SK-N-MC (cell line): Measurements from ENCODE around the gene SEMA3D.

Experiments
- DNase-seq: peaks from one replicate; pipeline ENCODE4 v3.0.0-alpha.2; 2011; ENCODE audit warnings: low read depth, low spot score
- H3K27ac ChIP-seq: fragments of 200-600 bp; sonication (generic); 2 replicates; pipeline ENCODE4 v1.5.1; 2016; ENCODE audit warnings: mixed run types
- H3K36me3 ChIP-seq: fragments of 200-600 bp; sonication (generic); 2 replicates; pipeline ENCODE4 v1.6.1; 2017; ENCODE audit warnings: antibody characterized with exemption, low read length, mixed read lengths; ENCODE audit not compliant: insufficient read depth
- H3K4me3 ChIP-seq: fragments of 200-600 bp; sonication (generic); 2 replicates; pipeline ENCODE4 v1.5.1; 2016
- H3K9ac ChIP-seq: fragments of 200-600 bp; sonication (generic); 2 replicates; pipeline ENCODE4 v1.8.0; 2017; ENCODE audit warnings: mixed run types, mixed read lengths; ENCODE audit not compliant: insufficient read length
- H3K9me3 ChIP-seq: fragments of 200-600 bp; sonication (generic); 2 replicates; pipeline ENCODE4 v1.6.1; 2017; ENCODE audit warnings: low read depth, mild to moderate bottlenecking, antibody characterized with exemption, low read length, moderate library complexity, mixed read lengths
- EZH2 ChIP-seq: fragments of 200-600 bp; sonication (generic); IDR thresholded peaks from one replicate; pipeline ENCODE4 v1.6.1; 2017; ENCODE audit warnings: antibody characterized with exemption
- FOXP2 ChIP-seq: optimal IDR thresholded peaks from 2 replicates; pipeline ENCODE3; 2011; ENCODE audit warnings: mild to moderate bottlenecking, moderate library complexity; ENCODE audit not compliant: insufficient read depth; ENCODE audit errors: extremely low read length, control extremely low read depth
- POLR2AphosphoS5 ChIP-seq: IDR thresholded peaks from 2 replicates; pipeline ENCODE4 v1.6.1; 2012; ENCODE audit warnings: mild to moderate bottlenecking, low read depth, low read length, borderline replicate concordance

SEMA3D gene

DNA sequence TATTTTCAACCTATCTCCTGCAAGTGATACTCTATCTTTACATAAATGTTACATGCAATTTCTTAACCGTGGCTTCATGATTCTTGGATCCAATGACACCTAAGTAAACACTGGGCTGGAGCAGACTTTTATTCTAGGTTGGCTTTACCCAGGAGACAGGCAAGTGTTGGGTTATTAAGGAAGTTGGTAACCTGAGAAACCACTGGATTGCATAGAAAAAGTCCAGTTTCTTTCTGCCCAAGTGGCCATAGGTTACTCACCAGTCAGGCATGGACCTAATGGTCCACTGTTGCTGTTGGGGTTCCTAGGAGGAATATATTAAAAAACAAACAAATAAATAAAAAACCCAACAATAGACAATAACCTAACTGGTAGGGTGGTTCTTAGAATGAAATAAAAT is 112.8 kb downstream of the SEMA3D start:
- Histone ChIP-seq H3K9ac (no peak overlapping the region), H3K36me3 (no peaks in the 10 kb centered on the region), H3K9me3 (no peaks in the 10 kb centered on the region), H3K27ac (no peak overlapping the region), H3K4me3 (no peak overlapping the region)
- no peak for DNase-seq
- TF ChIP-seq EZH2: no peak
- TF ChIP-seq FOXP2: no peak
- no peak for TF ChIP-seq POLR2AphosphoS5

GRCh38 chr7:85070967-85071628 is 115.8 kb downstream of the SEMA3D start:
- Histone ChIP-seq H3K4me3 (no peak overlapping the region), H3K9me3 (no peaks in the 10 kb centered on the region), H3K9ac (no peak overlapping the region), H3K27ac (no peak overlapping the region), H3K36me3 (no peaks in the 10 kb centered on the region)
- no peak for DNase-seq
- TF ChIP-seq EZH2: no peak
- TF ChIP-seq POLR2AphosphoS5: no peak
- no peak for TF ChIP-seq FOXP2

DNA sequence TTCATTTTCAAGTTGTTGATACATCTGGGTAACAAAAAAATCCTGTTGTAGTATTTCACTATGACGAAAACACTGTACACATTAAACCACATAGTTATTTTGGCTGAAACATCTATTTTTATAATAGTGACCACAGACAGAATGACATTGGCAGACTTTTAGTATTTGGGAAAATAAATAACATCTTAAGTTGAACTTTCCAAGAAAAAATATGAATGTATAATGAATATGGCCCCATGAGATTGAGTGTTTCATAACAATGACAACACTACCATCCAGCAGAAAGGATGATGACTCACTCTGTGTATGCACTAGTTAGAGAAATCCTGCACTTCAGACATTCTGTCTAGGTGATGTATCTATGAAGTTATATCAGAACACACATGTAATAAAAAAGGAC is 118.1 kb downstream of the SEMA3D start:
- no peak overlapping the region for H3K27ac ChIP-seq
- H3K4me3 ChIP-seq: no peak overlapping the region
- no peak overlapping the region for H3K9ac ChIP-seq
- DNase-seq: no peak
- H3K9me3 ChIP-seq: no peaks in the 10 kb centered on the region
- TF ChIP-seq FOXP2: no peak
- TF ChIP-seq POLR2AphosphoS5: no peak
- TF ChIP-seq EZH2: no peak
- no peaks in the 10 kb centered on the region for H3K36me3 ChIP-seq

DNA sequence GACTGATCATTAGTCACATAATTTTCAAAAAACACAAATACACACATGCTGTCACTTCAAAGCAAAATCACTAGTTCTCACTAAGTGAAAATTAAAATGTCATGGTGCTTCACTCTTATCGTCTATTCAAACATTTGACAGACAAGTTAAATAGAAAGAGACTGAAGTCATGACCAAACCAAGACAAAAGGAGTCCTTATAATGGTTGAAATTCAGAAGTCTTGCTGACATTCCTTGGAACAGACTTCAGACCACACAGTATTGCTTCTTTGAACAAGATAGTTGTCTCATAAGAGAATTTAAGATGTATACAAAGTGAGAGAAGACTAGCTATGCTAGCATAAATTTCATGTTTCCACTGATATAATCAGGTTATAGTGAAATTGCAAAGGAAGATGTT is 119.5 kb downstream of the SEMA3D start:
- Histone ChIP-seq H3K27ac (no peak overlapping the region), H3K36me3 (no peaks in the 10 kb centered on the region), H3K9ac (no peak overlapping the region), H3K4me3 (no peak overlapping the region), H3K9me3 (no peaks in the 10 kb centered on the region)
- TF ChIP-seq EZH2 (no peak), POLR2AphosphoS5 (no peak), FOXP2 (no peak)
- no peak for DNase-seq

GRCh38 chr7:85065888-85066485 is 120.9 kb downstream of the SEMA3D start:
- Histone ChIP-seq H3K9me3 (no peaks in the 10 kb centered on the region), H3K4me3 (no peak overlapping the region; the same call in 1 of the 2 replicates), H3K27ac (no peak overlapping the region), H3K36me3 (no peaks in the 10 kb centered on the region), H3K9ac (no peak overlapping the region)
- DNase-seq: no peak
- no peak for TF ChIP-seq POLR2AphosphoS5
- no peak for TF ChIP-seq FOXP2
- TF ChIP-seq EZH2: no peak

GRCh38 chr7:85065306-85065705 is 121.5 kb downstream of the SEMA3D start:
- H3K9me3 ChIP-seq: no peaks in the 10 kb centered on the region
- H3K9ac ChIP-seq: no peak overlapping the region
- DNase-seq: no peak
- no peak overlapping the region; the same call in 1 of the 2 replicates for H3K4me3 ChIP-seq
- H3K36me3 ChIP-seq: no peaks in the 10 kb centered on the region
- TF ChIP-seq EZH2 (no peak), POLR2AphosphoS5 (no peak)
- no peak overlapping the region for H3K27ac ChIP-seq

- no peak for DNase-seq
- TF ChIP-seq POLR2AphosphoS5: no peak
- no peak for TF ChIP-seq FOXP2
- no peak for TF ChIP-seq EZH2
- H3K36me3 ChIP-seq: no peaks in the 10 kb centered on the region
- H3K27ac ChIP-seq: no peak overlapping the region
- H3K9me3 ChIP-seq: no peaks in the 10 kb centered on the region
- no peak overlapping the region for H3K9ac ChIP-seq
- H3K4me3 ChIP-seq: no peak overlapping the region
Measured at GRCh38 chr7:85062651-85063050, 124.2 kb downstream of the SEMA3D start.

DNA sequence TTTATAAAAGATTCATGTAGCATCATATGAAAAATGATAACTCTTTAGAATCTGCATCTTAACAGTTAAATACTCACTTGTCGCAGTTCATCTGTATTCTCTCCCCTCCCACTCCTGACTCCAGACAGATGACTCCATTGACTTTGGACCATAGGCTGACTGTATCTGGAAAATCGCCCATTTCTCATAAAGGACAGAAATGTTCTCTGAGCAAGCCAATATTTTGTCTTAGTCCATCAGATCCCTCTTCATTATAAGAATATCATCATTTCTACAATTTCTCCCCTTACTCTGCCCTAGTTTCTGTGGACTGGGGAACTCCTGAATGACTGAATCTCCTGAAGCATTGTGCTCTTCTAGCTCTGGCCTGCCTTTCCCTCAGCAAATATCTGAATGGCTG is 125.4 kb downstream of the SEMA3D start:
- H3K9me3 ChIP-seq: no peaks in the 10 kb centered on the region
- no peak overlapping the region for H3K4me3 ChIP-seq
- DNase-seq: no peak
- no peak overlapping the region for H3K27ac ChIP-seq
- no peak overlapping the region for H3K9ac ChIP-seq
- no peaks in the 10 kb centered on the region for H3K36me3 ChIP-seq
- TF ChIP-seq POLR2AphosphoS5 (no peak), FOXP2 (no peak), EZH2 (no peak)

DNA sequence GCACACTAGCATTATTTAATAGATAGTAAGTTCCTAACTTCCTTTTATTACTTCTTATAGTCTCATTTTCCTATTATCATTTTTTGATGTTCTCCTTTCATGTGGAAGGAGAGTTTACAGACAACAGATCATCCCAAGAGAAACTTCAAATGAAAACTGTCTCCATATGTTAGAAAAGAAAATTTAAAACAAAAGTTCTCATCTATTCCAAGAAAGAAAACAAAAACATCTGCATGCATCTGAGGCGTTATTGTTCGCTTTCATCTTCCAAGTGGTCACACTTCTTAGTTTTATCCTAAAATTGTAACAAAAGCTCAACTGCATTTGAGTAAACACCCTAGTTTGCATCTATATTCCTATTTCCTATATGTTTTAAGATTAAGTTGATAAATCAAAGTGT is 126.2 kb downstream of the SEMA3D start:
- Histone ChIP-seq H3K9me3 (no peaks in the 10 kb centered on the region), H3K4me3 (no peak overlapping the region), H3K36me3 (no peaks in the 10 kb centered on the region), H3K27ac (no peak overlapping the region), H3K9ac (no peak overlapping the region)
- no peak for TF ChIP-seq EZH2
- no peak for TF ChIP-seq POLR2AphosphoS5
- TF ChIP-seq FOXP2: no peak
- DNase-seq: no peak
